Uterus (tissue), 2 donors: ENCODE results near the gene MIGA1.

Experiments used
- CTCF ChIP-seq, 4 experiments: fragments of 200-600 bp in 2 of 4; fragments of 450-650 bp in 2 of 4; sonication (generic) in 2 of 4; IDR thresholded peaks; one replicate each; pipeline ENCODE4 v1.5.1; 2016 to 2019; ENCODE audit warnings: antibody characterized with exemption in 4 of 4, mild to moderate bottlenecking in 2 of 4, moderate library complexity in 1 of 4
- POLR2A ChIP-seq, 2 donors: fragments of 450-650 bp; IDR thresholded peaks; one replicate each; pipeline ENCODE4 v1.6.1; 2016; ENCODE audit warnings: antibody characterized with exemption in 2 of 2, mild to moderate bottlenecking in 1 of 2, moderate library complexity in 1 of 2

GRCh38 chr1:77876884-77877283 is 97.4 kb downstream of the MIGA1 start:
- no peak for TF ChIP-seq CTCF (IDR thresholded peaks at IDR 0.05)
- TF ChIP-seq POLR2A (IDR thresholded peaks at IDR 0.05) = no peak
